K562 (cell line): ENCODE results near the gene TADA2A.

Experiments used
- BHLHE40 ChIP-seq: IDR thresholded peaks from 2 replicates; pipeline ENCODE4 v1.6.1; 2011; ENCODE audit warnings: low read length, improper control_type of control experiment
- CBX5 ChIP-seq: IDR thresholded peaks from 2 replicates; pipeline ENCODE4 v1.6.1; 2014; ENCODE audit warnings: low read depth, borderline replicate concordance
- CXXC5 ChIP-seq: fragments of 250-450 bp; sonication (Bioruptor Pico); IDR thresholded peaks from 2 replicates; pipeline ENCODE4 v1.8.0; 2022; ENCODE audit warnings: inconsistent platforms, mild to moderate bottlenecking, moderate library complexity
- EZH2 ChIP-seq: IDR thresholded peaks from 2 replicates; pipeline ENCODE4 v1.6.1; 2012; ENCODE audit warnings: low read depth, mild to moderate bottlenecking, inconsistent platforms, low read length, borderline replicate concordance
- FOXJ3 ChIP-seq: sonication (generic); formaldehyde crosslinking; IDR thresholded peaks from 2 replicates; pipeline ENCODE4 v1.4.0; 2020; ENCODE audit warnings: mild to moderate bottlenecking, missing genetic modification reagents
- GABPA ChIP-seq: fragments of 200-800 bp; sonication (Bioruptor generic); conservative IDR thresholded peaks from 2 replicates; pipeline ENCODE4 v1.6.1; 2016; ENCODE audit warnings: low read depth, missing genetic modification characterization, missing compliant biosample characterization
- PHTF2 ChIP-seq: fragments of 250-450 bp; sonication (Bioruptor Pico); IDR thresholded peaks from 2 replicates; pipeline ENCODE4 v1.5.0; 2021; ENCODE audit warnings: mild to moderate bottlenecking
- POLR2A ChIP-seq: fragments of 450-650 bp; conservative IDR thresholded peaks from 2 replicates; pipeline ENCODE4 v1.6.1; 2016
- TAF1 ChIP-seq: IDR thresholded peaks from 2 replicates; pipeline ENCODE4 v1.6.1; 2011; ENCODE audit warnings: mild to moderate bottlenecking, low read length, moderate library complexity; ENCODE audit not compliant: insufficient read depth, control insufficient read depth, severe bottlenecking; ENCODE audit errors: extremely low read depth
- TARDBP ChIP-seq: fragments of 450-650 bp; IDR thresholded peaks from 2 replicates; pipeline ENCODE4 v1.6.1; 2016
- TCF7 ChIP-seq: sonication (generic); IDR thresholded peaks from 2 replicates; pipeline ENCODE4 v1.6.1; 2016; ENCODE audit warnings: antibody characterized with exemption, borderline replicate concordance
- TF ChIP-seq, protein P1 (sequence below), 3 experiments: IDR thresholded peaks in 2 of 3; conservative IDR thresholded peaks in 1 of 3; 2 replicates each; pipeline ENCODE4 v1.5.1; 2011 to 2012; ENCODE audit warnings: low read length in 3 of 3, mild to moderate bottlenecking in 3 of 3, control low read depth in 2 of 3, improper control_type of control experiment in 1 of 3, inconsistent platforms in 1 of 3, low read depth in 1 of 3, mixed read lengths in 1 of 3, moderate library complexity in 1 of 3; ENCODE audit not compliant: insufficient read depth in 2 of 3
- TF ChIP-seq, protein P2 (sequence below): sonication (generic); formaldehyde crosslinking; IDR thresholded peaks from 2 replicates; pipeline ENCODE4 v1.8.1; 2023; ENCODE audit warnings: mild to moderate bottlenecking, missing genetic modification reagents, moderate library complexity
- TF ChIP-seq, protein P3 (sequence below): fragments of 450-650 bp; IDR thresholded peaks from 2 replicates; pipeline ENCODE4 v1.7.0; 2016; ENCODE audit warnings: borderline replicate concordance

DNA sequence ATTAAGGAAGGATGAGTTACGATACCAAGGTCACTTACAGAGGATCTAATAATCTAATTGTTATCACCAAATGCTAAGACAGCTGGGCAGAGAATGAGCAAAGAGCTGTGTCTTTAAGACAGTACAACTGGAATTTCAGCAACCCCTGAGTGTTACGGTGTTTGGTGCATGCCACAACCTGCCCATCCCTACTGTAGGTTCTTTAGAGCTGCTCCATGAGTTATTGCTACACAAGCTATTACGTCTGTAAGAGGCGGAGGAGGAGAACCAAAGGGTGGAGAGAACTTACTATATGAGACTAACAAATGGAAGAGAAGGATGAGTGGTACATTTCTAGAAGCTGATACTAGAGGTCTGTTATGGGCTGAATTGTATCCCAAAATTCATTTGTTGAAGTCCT, 45.1 kb upstream of the TADA2A start:
- TF ChIP-seq CBX5 (no peak), EZH2 (no peak), POLR2A (no peak), BHLHE40 (no peak), TCF7 (no peak), CXXC5 (no peak), FOXJ3 (CRISPR knock-in tag) (no peak), GABPA (tag) (no peak), PHTF2 (CRISPR knock-in tag) (no peak), TAF1 (no peak), TARDBP (no peak)
- TF ChIP-seq, protein P1, sequence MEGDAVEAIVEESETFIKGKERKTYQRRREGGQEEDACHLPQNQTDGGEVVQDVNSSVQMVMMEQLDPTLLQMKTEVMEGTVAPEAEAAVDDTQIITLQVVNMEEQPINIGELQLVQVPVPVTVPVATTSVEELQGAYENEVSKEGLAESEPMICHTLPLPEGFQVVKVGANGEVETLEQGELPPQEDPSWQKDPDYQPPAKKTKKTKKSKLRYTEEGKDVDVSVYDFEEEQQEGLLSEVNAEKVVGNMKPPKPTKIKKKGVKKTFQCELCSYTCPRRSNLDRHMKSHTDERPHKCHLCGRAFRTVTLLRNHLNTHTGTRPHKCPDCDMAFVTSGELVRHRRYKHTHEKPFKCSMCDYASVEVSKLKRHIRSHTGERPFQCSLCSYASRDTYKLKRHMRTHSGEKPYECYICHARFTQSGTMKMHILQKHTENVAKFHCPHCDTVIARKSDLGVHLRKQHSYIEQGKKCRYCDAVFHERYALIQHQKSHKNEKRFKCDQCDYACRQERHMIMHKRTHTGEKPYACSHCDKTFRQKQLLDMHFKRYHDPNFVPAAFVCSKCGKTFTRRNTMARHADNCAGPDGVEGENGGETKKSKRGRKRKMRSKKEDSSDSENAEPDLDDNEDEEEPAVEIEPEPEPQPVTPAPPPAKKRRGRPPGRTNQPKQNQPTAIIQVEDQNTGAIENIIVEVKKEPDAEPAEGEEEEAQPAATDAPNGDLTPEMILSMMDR (IDR thresholded peaks at IDR 0.05 in 2 of 3, conservative IDR thresholded peaks at IDR 0.05 in 1 of 3; ENCODE audit: insufficient read depth in 2 of 3, low read depth in 1 of 3, low read length in 3 of 3): no peak
- TF ChIP-seq, protein P2, sequence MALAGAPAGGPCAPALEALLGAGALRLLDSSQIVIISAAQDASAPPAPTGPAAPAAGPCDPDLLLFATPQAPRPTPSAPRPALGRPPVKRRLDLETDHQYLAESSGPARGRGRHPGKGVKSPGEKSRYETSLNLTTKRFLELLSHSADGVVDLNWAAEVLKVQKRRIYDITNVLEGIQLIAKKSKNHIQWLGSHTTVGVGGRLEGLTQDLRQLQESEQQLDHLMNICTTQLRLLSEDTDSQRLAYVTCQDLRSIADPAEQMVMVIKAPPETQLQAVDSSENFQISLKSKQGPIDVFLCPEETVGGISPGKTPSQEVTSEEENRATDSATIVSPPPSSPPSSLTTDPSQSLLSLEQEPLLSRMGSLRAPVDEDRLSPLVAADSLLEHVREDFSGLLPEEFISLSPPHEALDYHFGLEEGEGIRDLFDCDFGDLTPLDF (CRISPR knock-in tag): no peak
- TF ChIP-seq, protein P3, sequence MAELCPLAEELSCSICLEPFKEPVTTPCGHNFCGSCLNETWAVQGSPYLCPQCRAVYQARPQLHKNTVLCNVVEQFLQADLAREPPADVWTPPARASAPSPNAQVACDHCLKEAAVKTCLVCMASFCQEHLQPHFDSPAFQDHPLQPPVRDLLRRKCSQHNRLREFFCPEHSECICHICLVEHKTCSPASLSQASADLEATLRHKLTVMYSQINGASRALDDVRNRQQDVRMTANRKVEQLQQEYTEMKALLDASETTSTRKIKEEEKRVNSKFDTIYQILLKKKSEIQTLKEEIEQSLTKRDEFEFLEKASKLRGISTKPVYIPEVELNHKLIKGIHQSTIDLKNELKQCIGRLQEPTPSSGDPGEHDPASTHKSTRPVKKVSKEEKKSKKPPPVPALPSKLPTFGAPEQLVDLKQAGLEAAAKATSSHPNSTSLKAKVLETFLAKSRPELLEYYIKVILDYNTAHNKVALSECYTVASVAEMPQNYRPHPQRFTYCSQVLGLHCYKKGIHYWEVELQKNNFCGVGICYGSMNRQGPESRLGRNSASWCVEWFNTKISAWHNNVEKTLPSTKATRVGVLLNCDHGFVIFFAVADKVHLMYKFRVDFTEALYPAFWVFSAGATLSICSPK: no peak
